GM19324 (cell line): ENCODE data around the gene SPSB1.
"Not testable (repeated sequence)": the region's sequence is repeated elsewhere in the genome, so short reads cannot be mapped to it uniquely, and the experiment has no call there.

Experiments
- ATAC-seq: cut with Tn5 transposase; IDR thresholded peaks from one replicate; pipeline ENCODE4 v1.9.1; 2021; ENCODE audit warnings: mild to moderate bottlenecking, moderate library complexity; ENCODE audit not compliant: unreplicated experiment, low FRiP score

The SPSB1 gene

GRCh38 chr1:9384128-9384527, 91.4 kb downstream of the SPSB1 start:
- ATAC-seq, result no peak

GRCh38 chr1:9384751-9385245, 92.1 kb downstream of the SPSB1 start:
- ATAC-seq, result no peak

GRCh38 chr1:9385392-9385791, 92.7 kb downstream of the SPSB1 start:
- not testable (repeated sequence) for ATAC-seq

GRCh38 chr1:9385801-9386573, 93.3 kb downstream of the SPSB1 start:
- no peak for ATAC-seq

- no peak for ATAC-seq
Measured at GRCh38 chr1:9388335-9389180, 95.9 kb downstream of the SPSB1 start.

- no peak for ATAC-seq
Measured at GRCh38 chr1:9389968-9390367, 97.3 kb downstream of the SPSB1 start.

GRCh38 chr1:9391620-9392019, 98.9 kb downstream of the SPSB1 start:
- no peak for ATAC-seq

GRCh38 chr1:9394010-9394409, 101.3 kb downstream of the SPSB1 start:
- ATAC-seq, result no peak

GRCh38 chr1:9395018-9395417, 102.3 kb downstream of the SPSB1 start:
- ATAC-seq, result no peak

GRCh38 chr1:9397047-9397446, 104.4 kb downstream of the SPSB1 start:
- ATAC-seq, result no peak

- no peak for ATAC-seq
Measured at GRCh38 chr1:9397997-9398526, 105.4 kb downstream of the SPSB1 start.

- ATAC-seq, result no peak
Measured at GRCh38 chr1:9399510-9400424, 107.1 kb downstream of the SPSB1 start.

GRCh38 chr1:9400425-9401079, 107.9 kb downstream of the SPSB1 start:
- ATAC-seq, result no peak

GRCh38 chr1:9401080-9401453, 108.4 kb downstream of the SPSB1 start:
- no peak for ATAC-seq

GRCh38 chr1:9402256-9402616, 109.5 kb downstream of the SPSB1 start:
- no peak for ATAC-seq

- no peak for ATAC-seq
Measured at GRCh38 chr1:9402717-9403225, 110.1 kb downstream of the SPSB1 start.

GRCh38 chr1:9404117-9404914, 111.6 kb downstream of the SPSB1 start:
- no peak for ATAC-seq

- ATAC-seq, result no peak
Measured at GRCh38 chr1:9406111-9406510, 113.4 kb downstream of the SPSB1 start.

- ATAC-seq, result no peak
Measured at GRCh38 chr1:9410737-9411297, 118.1 kb downstream of the SPSB1 start.
